AG09319 (cell line): ENCODE data around the gene DPY19L1.

Experiments used
- DNase-seq: peaks from one replicate; pipeline ENCODE4 v3.0.0-alpha.2; 2010; ENCODE audit warnings: low read depth; ENCODE audit errors: extremely low read depth
- CTCF ChIP-seq: IDR thresholded peaks from 2 replicates; pipeline ENCODE4 v1.5.1; 2011; ENCODE audit warnings: low read depth, mild to moderate bottlenecking, inconsistent platforms, low read length, moderate library complexity

The DPY19L1 gene

GRCh38 chr7:35030848-35031247 is 6.4 kb downstream of the DPY19L1 start:
- no peak for DNase-seq
- no peak for TF ChIP-seq CTCF

GRCh38 chr7:35029311-35029710 is 8.0 kb downstream of the DPY19L1 start:
- no peak for TF ChIP-seq CTCF
- DNase-seq = no peak

- TF ChIP-seq CTCF = no peak
- DNase-seq = no peak
Measured at GRCh38 chr7:35026150-35026549, 11.1 kb downstream of the DPY19L1 start.

GRCh38 chr7:35025369-35025870 is 11.9 kb downstream of the DPY19L1 start:
- no peak for TF ChIP-seq CTCF
- DNase-seq = no peak

- DNase-seq = no peak
- TF ChIP-seq CTCF = no peak
Measured at GRCh38 chr7:35024298-35024697, 13.0 kb downstream of the DPY19L1 start.

- no peak for TF ChIP-seq CTCF
Measured at GRCh38 chr7:35022725-35023124, 14.6 kb downstream of the DPY19L1 start.

GRCh38 chr7:35021445-35021844 is 15.8 kb downstream of the DPY19L1 start:
- no peak for TF ChIP-seq CTCF
- DNase-seq = no peak

More at GRCh38 chr7:35022725-35023124, 14.6 kb downstream of the DPY19L1 start:
- no peak for DNase-seq
